ENCODE data around the gene SEMA3D. TPM values are rescaled to one million over a fixed set of nuclear protein-coding genes. Genes with fewer than 3 reads are reported as not detected.

Gene SEMA3D
- total and polyA plus RNA-seq, 12 donors: 0.80 to 9.3 (median 6.6) TPM

- TF ChIP-seq, protein P1, sequence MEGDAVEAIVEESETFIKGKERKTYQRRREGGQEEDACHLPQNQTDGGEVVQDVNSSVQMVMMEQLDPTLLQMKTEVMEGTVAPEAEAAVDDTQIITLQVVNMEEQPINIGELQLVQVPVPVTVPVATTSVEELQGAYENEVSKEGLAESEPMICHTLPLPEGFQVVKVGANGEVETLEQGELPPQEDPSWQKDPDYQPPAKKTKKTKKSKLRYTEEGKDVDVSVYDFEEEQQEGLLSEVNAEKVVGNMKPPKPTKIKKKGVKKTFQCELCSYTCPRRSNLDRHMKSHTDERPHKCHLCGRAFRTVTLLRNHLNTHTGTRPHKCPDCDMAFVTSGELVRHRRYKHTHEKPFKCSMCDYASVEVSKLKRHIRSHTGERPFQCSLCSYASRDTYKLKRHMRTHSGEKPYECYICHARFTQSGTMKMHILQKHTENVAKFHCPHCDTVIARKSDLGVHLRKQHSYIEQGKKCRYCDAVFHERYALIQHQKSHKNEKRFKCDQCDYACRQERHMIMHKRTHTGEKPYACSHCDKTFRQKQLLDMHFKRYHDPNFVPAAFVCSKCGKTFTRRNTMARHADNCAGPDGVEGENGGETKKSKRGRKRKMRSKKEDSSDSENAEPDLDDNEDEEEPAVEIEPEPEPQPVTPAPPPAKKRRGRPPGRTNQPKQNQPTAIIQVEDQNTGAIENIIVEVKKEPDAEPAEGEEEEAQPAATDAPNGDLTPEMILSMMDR (IDR thresholded peaks at IDR 0.05): no peak
Measured at GRCh38 chr7:85023916-85024315, 162.9 kb downstream of the SEMA3D start.

DNA sequence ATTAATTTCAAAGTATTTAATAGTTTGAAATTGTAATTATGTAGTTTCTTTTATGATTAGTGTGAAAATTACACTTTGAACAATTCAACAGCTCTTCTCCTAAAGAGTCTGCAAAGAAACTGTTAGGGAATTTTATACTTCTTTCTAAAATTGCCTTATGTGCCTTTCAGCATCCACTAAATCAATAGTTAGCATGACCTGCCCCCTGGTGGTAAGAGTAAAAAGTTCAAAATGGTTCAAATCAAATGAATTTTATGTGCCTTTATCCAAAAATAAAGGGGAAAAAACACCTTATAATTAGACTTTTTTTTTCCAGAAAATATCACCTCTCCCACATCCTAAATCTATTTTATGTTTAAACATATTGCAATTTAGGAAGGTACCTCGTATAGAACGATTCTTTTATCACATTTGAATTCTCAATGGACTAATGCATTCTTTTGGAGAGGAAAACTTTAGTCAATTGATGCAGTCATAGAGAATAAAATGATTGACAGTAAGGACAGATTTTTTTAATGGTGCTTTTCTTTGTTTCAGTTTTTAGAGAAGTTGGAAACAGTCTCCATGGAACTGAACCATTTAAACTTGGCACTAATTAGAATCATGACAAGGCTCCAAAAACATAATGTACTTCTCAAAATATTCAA is 163.7 kb downstream of the SEMA3D start:
- no peak overlapping the region for H3K27ac ChIP-seq
- no peaks in the 10 kb centered on the region for H3K4me1 ChIP-seq (replicated peaks in 1 of 2)
- peak in 4 of 7 donors; percentile 16 to 50 (median 44) for DNase-seq
- intact Hi-C loops (cut with DNase I): loop anchor here (5.0 to 10.0 kb wide), 3 partner anchors 1046 to 1088 kb away; no protein-coding TSS in a partner anchor
- H3K9me3 ChIP-seq (replicated peaks in 1 of 3): no peaks in the 10 kb centered on the region
- H3K4me3 ChIP-seq: no peak overlapping the region
- WGBS, 4 donors: 13 to 27% (median 21%) methylated on average over 2 of the region's 2 CpGs
- no peaks in the 10 kb centered on the region for H3K27me3 ChIP-seq
- H3K36me3 ChIP-seq (replicated peaks in 1 of 2): no peaks in the 10 kb centered on the region
- no peak for TF ChIP-seq POLR2A (IDR thresholded peaks at IDR 0.05)
- TF ChIP-seq, protein P1 (IDR thresholded peaks at IDR 0.05): peak; percentile 63 to 82 (median 72)

More at GRCh38 chr7:85023916-85024315, 162.9 kb downstream of the SEMA3D start:
- 67 to 77% (median 71%) methylated on average over 4 of the region's 4 CpGs for WGBS, 4 donors
- DNase-seq: no peak
- intact Hi-C loops (cut with DNase I): loop anchor here (5.0 to 10.0 kb wide), 3 partner anchors 1047 to 1089 kb away; no protein-coding TSS in a partner anchor
- Histone ChIP-seq H3K4me3 (no peak overlapping the region), H3K9me3 (replicated peaks in 1 of 3) (no peaks in the 10 kb centered on the region), H3K27me3 (no peaks in the 10 kb centered on the region), H3K27ac (no peak overlapping the region), H3K36me3 (replicated peaks in 1 of 2) (no peaks in the 10 kb centered on the region), H3K4me1 (replicated peaks in 1 of 2) (no peaks in the 10 kb centered on the region)

DNA sequence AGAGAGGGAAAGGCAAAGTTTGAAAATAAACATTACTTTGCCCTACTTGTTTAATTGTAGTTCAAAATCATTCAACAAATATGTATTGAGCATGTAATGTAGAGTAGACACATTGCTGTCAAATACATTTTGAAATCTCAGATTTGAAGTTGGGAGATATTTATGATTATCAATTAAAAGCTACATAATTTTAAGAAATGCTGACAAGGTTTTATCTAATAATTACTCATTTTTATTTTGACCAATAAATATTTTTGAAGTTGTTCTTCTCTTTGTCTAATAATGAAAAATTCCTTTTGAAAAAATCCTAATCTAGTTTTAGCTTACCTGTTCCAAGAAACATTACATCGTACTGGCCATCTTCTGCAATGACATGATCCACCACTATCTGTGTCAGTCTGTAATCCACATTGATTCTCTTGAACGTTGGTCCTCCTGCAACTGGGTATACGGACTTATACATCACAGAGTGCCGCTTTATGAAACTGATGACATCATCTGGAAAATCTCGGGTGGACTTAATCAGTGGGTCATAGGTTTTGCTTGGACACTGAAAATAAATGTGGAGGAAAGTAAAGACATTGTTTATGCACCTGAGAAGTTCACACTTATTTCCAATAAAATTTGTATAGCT is 164.7 kb downstream of the SEMA3D start:
- DNase-seq: no peak
- no peak overlapping the region for H3K27ac ChIP-seq
- H3K27me3 ChIP-seq: no peaks in the 10 kb centered on the region
- H3K4me1 ChIP-seq (replicated peaks in 1 of 2): no peaks in the 10 kb centered on the region
- H3K9me3 ChIP-seq (replicated peaks in 1 of 3): no peaks in the 10 kb centered on the region
- no peak for TF ChIP-seq POLR2A (IDR thresholded peaks at IDR 0.05)
- TF ChIP-seq, protein P1 (IDR thresholded peaks at IDR 0.05): no peak
- no peaks in the 10 kb centered on the region for H3K36me3 ChIP-seq (replicated peaks in 1 of 2)
- WGBS, 4 donors: 73 to 83% (median 76%) methylated on average over 5 of the region's 5 CpGs
- H3K4me3 ChIP-seq: no peak overlapping the region
- intact Hi-C loops (cut with DNase I): loop anchor here (5.0 to 10.0 kb wide), 3 partner anchors 1045 to 1087 kb away; no protein-coding TSS in a partner anchor

- H3K27ac ChIP-seq: no peak overlapping the region
- no peak for DNase-seq
- intact Hi-C loops (cut with DNase I): loop anchor here (5.0 to 10.0 kb wide), 3 partner anchors 1044 to 1086 kb away; no protein-coding TSS in a partner anchor
- no peaks in the 10 kb centered on the region for H3K27me3 ChIP-seq
- no peaks in the 10 kb centered on the region for H3K4me1 ChIP-seq (replicated peaks in 1 of 2)
- no peak overlapping the region for H3K4me3 ChIP-seq
- no peaks in the 10 kb centered on the region for H3K36me3 ChIP-seq (replicated peaks in 1 of 2)
- 84 to 88% (median 87%) methylated on average over 4 of the region's 4 CpGs for WGBS, 4 donors
- TF ChIP-seq, protein P1 (IDR thresholded peaks at IDR 0.05): peak in 5 of 6 experiments; percentile 7 to 48 (median 27)
- TF ChIP-seq POLR2A (IDR thresholded peaks at IDR 0.05): no peak
- H3K9me3 ChIP-seq (replicated peaks in 1 of 3): no peaks in the 10 kb centered on the region
Measured at GRCh38 chr7:85021101-85021704, 165.7 kb downstream of the SEMA3D start.
